GM19351 (cell line): ENCODE data around the gene PRRC2B.
"Not testable (repeated sequence)": the region's sequence is repeated elsewhere in the genome, so short reads cannot be mapped to it uniquely, and the experiment has no call there.

Experiments used
- ATAC-seq: cut with Tn5 transposase; IDR thresholded peaks from one replicate; pipeline ENCODE4 v1.9.1; 2021; ENCODE audit warnings: mild to moderate bottlenecking, moderate library complexity; ENCODE audit not compliant: unreplicated experiment

PRRC2B gene

DNA sequence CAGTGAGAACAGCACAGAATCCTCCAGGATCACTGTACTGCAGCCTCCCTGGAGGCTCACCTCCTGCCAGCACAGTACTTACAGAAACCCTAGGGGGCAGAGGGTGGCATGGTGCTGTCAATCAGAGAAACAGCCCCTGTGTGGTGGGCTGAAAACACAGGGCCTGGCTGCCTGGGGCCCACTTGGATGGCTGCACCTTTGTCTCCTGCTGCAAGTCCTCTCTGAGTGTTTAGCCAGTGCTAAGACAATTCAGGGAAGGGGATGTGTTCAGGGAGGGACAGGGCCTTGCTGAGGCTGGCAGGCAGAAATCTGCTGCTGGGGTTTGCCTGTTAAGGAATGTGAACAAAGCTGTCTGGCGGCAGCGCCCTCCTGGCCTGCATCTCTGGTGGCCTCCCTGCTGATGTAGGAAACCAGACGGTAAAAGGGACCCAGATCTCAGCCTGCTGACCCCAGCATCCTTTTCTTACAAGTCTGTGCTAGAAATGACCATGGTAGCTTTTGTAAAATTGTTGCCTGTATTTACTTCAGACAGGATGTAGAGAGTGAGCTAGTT lies 39.5 kb downstream of the PRRC2B start:
- no peak for ATAC-seq

DNA sequence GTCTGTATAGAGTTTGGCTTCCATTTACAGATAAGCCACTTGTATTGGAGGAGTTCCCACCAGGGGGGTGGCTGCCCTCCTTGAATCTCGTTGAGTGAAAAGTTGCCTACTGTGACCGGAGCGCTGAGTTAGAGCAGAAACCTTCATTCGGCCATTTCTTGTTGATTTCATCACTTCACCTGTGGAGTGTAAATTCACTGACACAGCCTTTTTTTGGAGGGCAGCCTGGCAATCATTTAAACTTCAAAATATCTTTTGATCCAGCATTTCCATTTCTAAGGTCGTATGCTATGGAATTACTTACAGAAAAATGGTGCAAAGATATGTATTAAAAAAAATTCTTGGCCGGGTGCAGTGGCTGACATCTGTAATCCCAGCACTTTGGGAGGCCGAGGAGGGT lies 40.8 kb downstream of the PRRC2B start:
- ATAC-seq: no peak

DNA sequence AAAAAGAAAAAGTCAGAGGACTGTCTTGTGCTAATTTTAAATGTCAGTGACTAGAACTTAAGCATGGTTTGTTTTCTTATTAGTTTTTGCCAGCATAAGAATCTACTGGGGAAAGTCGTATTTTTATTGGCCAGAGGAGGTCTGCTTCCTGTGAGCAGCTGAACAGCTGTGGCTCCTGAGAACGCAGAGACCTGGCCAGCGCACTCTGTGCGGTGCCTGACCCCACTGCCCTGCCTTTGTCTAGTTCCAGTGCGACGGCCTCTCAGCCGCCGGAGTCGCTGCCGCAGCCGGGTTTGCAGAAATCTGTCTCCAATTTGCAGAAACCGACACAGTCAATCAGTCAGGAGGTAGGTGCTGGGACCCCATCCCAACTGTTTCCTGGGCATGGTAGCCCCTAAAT lies 42.5 kb downstream of the PRRC2B start:
- no peak for ATAC-seq

DNA sequence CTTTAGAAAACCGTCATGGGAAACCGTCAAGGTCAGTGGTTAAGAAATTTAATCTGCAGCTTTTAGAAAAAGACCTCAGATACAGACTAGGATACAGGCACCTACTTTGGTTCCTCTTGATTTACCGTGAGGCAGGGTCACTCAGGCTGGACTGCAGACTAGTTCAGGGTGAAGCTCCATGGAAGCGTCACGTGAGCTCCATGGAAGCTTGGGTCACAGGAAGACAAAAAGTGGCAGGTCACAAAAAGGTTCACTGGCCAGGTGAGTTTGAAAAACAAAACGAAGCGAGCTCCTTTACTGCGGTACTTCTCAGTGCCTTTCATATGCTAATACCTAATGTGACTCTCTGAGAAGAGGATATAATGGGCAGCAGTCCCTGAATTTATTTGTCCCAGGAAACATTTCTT lies 43.0 kb downstream of the PRRC2B start:
- no peak for ATAC-seq

DNA sequence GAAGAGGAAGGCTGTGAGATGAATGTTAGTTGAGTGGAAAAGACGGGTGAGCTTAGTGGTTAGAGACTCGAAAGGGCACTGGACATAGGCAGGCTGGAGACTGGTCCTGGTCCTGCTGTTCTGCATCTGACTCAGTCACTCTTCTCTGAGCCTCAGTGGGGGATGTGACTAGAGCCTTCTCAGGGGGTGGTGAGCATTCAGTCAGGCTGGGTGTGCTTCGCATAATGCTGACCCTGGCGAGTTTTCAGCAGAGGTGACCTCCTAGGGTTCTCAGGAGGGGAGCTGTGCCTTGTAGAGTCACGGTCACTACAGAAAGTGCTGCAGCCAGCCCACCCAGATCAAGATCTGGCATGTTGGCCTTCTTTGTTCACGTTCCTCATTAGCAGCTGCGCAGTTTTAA lies 44.3 kb downstream of the PRRC2B start:
- ATAC-seq: no peak

DNA sequence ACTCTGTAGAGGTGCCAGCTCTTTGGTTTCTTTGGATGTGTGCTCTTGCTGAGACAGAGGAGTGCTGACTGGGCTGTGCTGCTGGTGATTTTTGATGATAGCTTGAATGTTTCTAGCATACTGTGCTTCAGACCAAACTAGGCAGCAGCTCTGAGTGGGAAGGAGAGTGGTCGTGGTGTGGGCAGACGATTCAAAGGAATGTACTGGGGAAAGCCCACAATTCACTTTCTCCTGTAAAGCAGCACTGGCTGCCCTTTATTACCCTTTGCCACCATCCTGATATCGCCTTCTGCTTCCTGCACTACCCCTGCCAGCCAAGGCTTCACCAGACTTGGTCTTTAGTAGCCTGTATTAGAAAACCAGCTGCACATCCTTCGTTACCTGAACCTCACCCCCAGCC lies 45.3 kb downstream of the PRRC2B start:
- no peak for ATAC-seq

DNA sequence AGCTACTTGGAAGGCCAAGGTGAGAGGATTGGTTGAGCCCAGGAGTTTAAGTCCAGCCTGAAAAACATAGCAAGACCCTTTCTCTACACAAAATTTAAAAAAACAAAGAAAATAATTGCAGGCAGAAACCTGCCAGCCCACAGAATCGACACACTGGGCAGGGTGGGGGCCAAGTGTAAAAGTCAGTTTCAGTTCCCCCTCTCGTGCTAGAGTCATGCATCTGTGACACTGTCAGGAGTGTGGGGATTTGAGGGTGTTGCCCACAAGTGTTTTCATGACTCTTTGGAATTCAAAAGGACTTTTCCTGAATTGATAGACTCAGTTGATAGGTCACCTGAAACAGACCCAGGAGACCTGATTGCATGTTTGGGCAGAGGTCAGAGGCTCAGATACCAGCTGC lies 47.6 kb downstream of the PRRC2B start:
- ATAC-seq: no peak

DNA sequence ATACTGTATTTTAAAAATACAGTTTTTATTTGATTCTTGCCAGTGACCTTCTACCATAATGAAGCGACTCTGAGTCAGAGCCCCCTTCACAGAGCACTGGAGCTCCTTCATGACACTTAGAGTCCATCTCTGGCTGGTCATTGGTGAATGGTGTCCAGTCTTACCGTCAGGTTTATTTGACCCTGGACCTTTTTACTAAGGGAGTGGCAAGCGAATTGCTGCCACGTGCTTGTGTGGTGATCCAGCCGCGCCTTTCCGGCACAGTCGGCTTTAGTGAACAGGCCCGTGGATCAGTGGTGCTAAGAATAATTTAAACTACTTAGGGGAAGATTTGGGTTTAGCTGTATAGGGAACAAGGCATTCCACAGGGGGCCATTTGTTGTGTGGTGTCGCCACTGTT lies 48.5 kb downstream of the PRRC2B start:
- no peak for ATAC-seq

DNA sequence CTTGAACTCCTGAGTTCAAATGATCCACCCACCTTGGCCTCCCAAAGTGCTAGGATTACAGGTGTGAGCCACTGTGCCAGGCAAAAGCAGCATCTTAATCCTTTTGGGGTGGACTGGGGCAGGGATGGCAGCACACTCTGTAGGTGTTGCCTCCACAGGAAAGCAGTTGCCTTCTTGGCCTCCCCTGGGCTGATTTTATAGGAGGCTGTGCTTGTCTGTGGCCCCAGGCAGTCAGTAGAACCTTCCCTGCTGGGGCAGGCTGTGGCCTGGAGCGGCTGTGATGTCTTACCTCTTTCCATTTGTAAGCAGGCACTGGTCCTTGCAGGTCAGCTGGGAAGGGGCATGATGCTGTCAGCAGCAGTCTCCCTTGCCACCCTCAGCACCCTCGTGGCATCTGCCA lies 49.8 kb downstream of the PRRC2B start:
- no peak for ATAC-seq

DNA sequence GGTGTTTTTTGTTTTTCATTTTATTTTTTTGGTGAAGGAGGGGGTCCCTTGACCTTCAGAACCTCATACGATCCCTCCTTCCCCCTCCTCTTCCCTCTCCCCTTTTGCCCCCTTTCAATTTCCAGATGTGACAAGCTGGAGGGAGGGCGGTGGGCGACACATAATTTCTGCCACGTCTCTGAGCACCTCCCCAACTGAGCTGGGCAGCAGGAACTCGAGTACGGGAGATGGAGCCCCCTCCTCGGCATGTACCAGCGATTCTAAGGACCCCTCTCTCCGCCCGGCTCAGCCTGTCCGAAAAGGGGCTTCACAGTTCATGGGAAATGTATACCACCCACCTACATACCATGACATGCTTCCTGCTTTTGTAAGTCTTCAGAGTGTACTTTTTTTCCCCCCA lies 52.4 kb downstream of the PRRC2B start:
- ATAC-seq: no peak

DNA sequence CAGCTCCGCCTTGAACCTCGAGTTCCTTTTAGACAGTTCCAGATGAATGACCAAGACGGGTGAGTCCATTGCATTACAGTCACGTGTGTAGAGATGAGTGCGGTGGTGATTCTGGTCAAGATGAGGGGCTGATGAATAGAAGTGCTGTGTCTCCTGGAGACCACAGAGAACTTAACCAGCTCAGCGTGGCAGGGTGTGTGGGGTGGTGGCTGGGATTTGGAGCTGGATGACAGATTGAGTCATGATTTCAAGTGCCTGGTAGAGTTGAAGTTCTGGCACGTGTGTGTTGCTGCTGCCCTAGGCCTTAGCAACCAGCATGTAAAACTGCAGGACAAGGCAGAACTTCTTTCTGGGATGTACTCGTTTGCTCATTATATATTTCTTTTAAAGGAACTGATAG lies 53.3 kb downstream of the PRRC2B start:
- no peak for ATAC-seq

DNA sequence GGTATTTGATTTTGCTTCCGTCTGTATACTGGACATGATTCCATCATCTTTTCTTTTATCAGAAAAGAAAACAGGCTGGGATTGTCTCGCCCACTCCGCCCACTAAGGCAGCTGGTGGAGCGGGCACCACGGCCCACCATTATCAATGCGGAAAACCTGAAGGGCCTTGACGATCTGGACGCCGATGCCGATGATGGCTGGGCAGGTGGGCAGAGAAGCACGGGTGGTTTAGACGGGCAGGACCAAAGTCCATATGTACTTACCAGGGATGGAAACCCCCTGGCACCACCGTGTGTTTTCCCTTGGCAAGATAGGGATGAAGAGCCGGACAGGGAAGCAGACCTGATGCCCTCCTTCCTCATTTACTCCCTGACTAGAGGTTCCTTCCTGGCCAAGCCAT lies 53.7 kb downstream of the PRRC2B start:
- no peak for ATAC-seq

DNA sequence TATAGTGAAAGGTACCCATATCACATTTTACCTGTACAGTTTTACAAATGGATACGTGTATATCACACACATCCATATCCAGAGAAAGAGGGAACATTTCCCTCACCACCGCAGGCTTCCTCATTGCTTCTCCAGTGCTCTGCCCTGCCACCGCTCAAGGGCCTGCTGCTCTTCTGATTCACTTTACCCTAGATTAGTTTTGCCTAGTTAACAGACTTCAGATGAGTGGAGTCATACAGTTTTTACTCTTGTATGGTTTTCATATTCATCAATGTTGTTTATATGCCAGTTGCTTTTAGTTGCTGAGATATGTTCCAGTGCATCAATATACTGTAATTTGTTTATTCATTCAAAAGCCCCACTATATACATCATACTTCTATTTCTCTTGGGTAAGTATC lies 54.9 kb downstream of the PRRC2B start:
- ATAC-seq: no peak

DNA sequence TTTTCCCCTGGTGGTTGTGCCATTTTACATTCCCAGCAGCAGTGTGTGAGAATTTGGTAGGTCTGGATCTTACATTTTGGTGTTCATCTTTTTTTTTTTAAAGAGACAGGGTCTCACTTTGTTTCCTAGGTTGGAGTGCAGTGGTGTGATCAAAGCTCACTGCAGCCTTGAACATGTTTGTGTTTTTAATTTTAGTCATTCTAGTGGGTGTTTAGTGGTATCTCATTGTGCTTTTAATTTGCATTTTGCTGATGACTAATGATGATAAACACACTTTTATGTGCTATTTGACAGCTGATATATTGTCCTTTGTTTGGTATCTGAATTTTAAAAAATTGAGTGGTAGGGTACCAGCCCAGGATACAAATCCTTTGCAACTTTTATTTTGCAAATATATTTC lies 55.4 kb downstream of the PRRC2B start:
- no peak for ATAC-seq

DNA sequence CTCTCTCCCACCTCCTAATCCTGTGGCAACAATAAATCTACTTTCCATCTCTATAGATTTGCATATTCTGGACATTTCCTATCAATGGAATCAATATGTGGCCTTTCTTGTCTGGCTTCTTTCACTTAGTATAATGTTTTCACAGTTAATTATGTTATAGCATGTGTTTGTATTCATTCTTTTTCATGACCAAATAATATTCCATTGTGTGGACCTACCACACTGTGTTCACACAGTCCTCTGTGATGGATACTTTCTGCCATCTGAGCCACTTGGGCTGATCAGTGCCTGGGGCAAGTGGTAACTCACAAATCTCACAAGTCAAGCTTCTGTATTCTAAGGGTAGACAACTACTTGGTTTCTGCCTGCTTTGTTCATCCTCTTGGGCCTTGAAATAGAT lies 60.1 kb downstream of the PRRC2B start:
- no peak for ATAC-seq

DNA sequence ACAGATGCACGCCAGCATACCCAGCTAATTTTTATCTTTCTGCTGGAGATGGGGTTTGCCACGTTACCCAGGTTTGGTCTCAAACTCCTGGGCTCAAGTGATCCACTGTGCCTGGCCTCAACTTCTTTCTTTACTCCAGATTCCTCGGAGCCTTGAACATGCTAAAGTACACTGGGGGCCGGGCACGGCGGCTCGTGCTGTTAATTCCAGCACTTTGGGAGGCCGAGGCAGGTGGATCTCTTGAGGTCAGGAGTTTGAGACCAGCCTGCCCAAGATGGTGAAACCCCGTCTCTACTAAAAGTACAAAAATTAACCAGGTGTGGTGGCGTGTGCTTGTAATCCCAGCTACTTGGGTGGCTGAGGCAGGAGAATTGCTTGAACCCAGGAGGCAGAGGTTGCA lies 61.8 kb downstream of the PRRC2B start:
- ATAC-seq: not testable (repeated sequence)

DNA sequence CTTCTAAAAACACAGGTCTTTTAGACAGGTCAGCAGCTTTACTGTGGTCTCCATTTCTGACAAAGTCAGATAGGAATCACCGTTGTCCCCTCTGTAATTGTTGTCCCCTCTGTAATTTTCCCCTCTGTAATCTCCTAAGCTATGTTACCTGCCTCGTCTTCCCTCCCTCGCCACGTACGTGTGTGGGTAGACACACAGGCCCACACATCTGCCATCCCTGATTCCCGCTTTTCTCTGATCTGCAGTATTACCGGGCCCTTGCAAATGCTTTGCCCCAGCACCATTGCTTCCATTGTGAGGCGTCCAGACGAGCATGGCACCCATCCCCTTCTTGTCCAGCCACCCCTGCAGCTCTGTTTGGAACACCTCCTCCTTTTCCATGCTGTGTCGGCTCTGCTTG lies 63.9 kb downstream of the PRRC2B start:
- ATAC-seq: no peak

DNA sequence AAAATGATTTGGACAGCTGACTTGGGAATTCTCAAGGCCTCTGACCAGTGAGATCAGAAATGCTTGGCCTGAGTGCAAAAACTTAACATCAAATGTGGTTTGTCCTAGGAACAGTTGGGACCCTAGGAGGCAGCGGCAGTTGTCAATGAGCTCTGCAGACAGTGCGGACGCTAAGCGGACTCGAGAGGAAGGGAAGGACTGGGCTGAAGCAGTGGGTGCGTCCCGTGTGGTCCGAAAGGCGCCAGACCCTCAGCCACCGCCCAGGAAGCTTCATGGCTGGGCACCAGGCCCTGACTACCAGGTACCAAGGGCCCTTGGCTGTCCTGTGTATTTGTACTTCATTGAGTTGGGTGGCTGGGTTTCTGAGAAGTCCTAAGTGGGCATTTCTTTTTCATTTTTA lies 65.2 kb downstream of the PRRC2B start:
- no peak for ATAC-seq

DNA sequence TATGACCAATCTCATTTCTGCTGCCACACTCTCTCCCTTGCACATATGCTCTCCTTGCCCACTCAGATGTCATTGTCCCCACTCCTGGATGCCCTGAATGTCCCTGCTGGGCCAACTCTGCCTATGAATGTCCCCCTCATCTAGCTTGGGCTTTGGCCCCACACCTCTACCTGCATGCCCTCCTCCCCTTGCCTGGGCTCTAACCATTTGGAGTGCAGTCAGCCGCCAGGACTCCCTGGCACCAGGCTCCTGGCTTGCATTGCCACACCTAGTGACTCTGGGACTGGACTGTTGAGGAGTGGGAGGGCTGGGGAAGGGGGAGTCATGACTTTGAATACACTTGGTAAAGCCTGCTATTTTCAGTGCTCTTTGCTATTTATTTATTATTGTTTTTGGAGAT lies 67.3 kb downstream of the PRRC2B start:
- no peak for ATAC-seq

DNA sequence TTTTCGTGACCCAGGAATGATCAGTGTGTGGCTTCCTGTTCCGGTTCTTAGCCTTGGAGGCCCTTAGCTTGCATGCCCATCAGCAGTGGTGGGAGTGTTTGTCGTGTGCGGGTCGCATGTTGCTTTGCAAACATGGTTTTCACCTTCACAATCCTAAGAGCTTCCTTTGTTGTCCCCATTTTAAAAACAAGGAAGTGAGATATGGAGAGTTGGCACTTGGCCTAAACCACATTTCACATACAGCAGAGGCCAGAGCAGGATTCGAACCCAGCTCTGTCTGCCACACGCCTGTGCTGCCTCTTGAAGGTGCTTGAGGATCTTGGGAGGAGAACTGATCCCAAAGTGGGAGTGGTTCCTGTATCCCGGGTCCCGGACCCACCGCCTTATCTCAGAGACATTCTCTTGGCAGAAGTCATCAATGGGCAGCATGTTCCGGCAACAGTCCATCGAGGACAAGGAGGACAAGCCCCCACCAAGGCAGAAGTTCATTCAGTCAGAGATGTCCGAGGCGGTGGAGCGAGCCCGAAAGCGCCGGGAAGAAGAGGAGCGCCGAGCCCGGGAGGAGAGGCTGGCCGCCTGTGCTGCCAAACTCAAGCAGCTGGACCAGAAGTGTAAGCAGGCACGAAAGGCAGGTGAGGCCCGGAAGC lies 70.6 kb downstream of the PRRC2B start:
- no peak for ATAC-seq

DNA sequence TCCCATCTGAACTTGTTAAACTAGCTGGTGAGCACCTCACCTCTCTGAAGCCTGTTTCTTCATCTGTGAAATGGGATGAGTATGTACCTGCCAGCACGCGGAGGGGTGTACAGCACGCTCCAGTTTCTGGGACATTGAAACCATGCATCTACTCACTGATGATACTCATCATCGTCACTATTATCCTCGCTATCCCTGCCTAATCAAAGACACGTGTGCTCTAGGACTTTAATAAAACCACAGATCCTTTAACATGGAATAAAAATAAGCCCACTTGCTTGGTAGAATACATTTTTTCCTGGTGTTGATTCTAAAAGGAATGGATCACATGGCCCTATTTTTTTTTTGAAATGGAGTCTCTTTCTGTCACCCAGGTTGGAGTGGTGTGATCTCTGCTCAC lies 71.5 kb downstream of the PRRC2B start:
- ATAC-seq: no peak

DNA sequence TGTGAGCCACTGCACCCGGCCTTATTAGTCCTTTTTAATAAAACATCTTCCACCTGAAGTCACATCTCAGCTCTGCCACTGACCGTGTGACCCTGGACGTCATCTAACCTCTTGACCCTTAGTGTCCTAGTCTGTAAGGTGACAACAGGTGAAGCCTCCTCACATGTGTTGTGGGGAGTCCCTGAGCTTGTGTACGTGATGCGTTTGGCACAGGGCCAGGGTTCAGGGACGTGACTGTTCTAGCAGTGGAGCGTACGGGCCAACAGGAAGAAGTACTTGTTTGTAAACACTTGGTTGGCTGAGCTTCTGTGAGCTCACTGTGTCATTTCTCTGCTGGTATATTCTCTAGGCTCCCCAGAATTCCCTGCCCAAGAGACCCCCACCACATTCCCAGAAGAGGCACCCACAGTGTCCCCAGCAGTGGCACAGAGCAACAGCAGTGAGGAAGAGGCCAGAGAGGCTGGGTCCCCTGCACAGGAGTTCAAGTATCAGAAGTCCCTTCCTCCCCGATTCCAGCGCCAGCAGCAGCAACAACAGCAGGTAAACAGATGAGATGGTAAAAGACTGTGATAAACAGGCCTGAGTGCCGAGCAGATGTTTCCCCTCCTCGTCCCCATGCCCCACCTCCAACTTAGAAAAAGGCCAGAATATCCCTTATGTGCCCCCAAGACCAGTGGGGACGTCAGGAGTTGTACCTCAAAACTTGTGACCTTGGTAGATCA lies 73.5 kb downstream of the PRRC2B start:
- no peak for ATAC-seq

DNA sequence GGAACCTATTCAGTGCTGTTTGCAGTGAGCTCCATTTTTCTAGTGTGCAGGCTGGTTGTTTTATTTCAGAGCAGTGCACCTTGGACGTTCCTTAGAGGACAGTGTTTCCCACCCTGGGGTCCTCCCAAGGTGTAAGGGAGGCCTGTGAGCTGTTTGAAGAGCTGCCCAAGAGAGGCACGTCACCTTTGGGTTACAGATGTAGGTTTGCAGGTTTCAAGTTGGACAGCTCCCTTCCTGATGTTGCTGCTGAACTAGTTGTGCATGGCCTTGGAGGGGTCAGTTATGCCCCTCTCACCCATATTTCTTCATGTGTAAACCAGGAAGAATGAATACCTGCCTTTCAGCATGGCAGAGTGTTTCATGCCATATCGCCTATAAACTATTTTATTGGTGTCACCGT lies 74.1 kb downstream of the PRRC2B start:
- no peak for ATAC-seq
